NT2/D1 (cell line): ENCODE results near the gene CNTFR.
"Not testable (repeated sequence)": the region's sequence is repeated elsewhere in the genome, so short reads cannot be mapped to it uniquely, and the experiment has no call there.

ENCODE experiments used
- DNase-seq: peaks from one replicate; pipeline ENCODE4 v3.0.0-alpha.2; 2011; ENCODE audit warnings: low read depth, low spot score
- H3K27me3 ChIP-seq: 2 replicates; pipeline ENCODE4 v1.6.0; 2011; ENCODE audit warnings: mild to moderate bottlenecking; ENCODE audit not compliant: insufficient read length, insufficient read depth
- H3K36me3 ChIP-seq: 2 replicates; pipeline ENCODE4 v1.6.1; 2011; ENCODE audit warnings: mild to moderate bottlenecking, low read length, mixed read lengths; ENCODE audit not compliant: insufficient read depth, insufficient read length
- H3K4me1 ChIP-seq: 2 replicates; pipeline ENCODE4 v1.5.1; 2011; ENCODE audit not compliant: insufficient read depth, insufficient read length
- H3K4me3 ChIP-seq: 2 replicates; pipeline ENCODE4 v1.5.1; 2011; ENCODE audit warnings: low read depth; ENCODE audit not compliant: insufficient read length
- H3K9ac ChIP-seq: 2 replicates; pipeline ENCODE4 v1.6.0; 2011; ENCODE audit warnings: low read depth; ENCODE audit not compliant: insufficient read length
- H3K9me3 ChIP-seq: 2 replicates; pipeline ENCODE4 v1.5.1; 2011; ENCODE audit warnings: mild to moderate bottlenecking, low read length; ENCODE audit not compliant: insufficient read depth
- SUZ12 ChIP-seq: IDR thresholded peaks from 2 replicates; pipeline ENCODE4 v1.6.1; 2011; ENCODE audit not compliant: insufficient read length, insufficient read depth; ENCODE audit errors: extremely low read depth
- YY1 ChIP-seq: IDR thresholded peaks from 2 replicates; pipeline ENCODE4 v1.6.1; 2011; ENCODE audit not compliant: insufficient read length, insufficient read depth
- ZNF274 ChIP-seq: IDR thresholded peaks from 2 replicates; pipeline ENCODE4 v1.6.1; 2011; ENCODE audit warnings: mild to moderate bottlenecking, low read depth, low read length

Gene CNTFR, protein sequence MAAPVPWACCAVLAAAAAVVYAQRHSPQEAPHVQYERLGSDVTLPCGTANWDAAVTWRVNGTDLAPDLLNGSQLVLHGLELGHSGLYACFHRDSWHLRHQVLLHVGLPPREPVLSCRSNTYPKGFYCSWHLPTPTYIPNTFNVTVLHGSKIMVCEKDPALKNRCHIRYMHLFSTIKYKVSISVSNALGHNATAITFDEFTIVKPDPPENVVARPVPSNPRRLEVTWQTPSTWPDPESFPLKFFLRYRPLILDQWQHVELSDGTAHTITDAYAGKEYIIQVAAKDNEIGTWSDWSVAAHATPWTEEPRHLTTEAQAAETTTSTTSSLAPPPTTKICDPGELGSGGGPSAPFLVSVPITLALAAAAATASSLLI

DNA sequence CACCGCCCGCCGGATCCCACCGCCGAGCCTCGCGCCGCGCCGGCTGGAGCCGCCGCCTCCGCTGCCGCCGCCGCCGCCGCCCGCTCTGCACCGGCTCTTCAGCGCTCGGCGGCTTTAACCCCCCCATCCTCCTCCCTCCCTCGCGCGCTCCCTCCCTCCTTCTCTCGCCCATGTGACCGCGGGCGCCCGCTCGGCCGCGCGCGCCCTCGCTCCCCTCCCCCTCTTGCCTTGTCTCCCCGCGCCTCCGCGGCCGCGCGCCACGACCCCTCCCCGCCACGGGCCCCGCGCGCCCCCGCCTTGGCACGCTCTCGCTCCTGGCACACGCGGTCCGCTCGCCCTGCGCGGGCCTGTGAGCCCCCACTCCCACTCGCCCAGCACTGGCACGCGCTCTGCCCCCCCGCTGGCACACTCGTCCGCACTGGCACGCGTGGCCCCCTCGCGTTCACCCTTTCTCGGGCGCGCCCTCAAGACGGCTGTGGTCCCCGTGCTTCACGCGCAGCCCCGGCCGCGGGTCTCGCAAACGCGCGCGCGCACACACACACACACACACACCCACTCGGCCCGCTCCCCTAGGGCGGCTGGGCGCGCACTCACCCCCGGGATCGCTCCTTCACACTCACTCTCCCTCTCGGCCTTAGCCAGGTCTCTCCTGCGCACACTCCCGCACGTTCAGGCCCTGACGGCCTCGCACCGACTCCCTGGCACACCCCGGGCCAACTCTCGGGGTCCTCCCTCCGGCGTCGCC lies at the start of gene CNTFR:
Gene CNTFR, minus strand, starts transcription at position 89 of the 745 bp plus-strand sequence. CDS start 20,743 bp downstream, outside the sequence.
- peaks cover 42% of the 10 kb centered on the region for H3K4me1 ChIP-seq
- H3K4me3 ChIP-seq, result peak within 1 kb of the TSS; percentile 48
- H3K36me3 ChIP-seq, result no peaks in the 10 kb centered on the region
- no peak for TF ChIP-seq YY1
- no peak for TF ChIP-seq SUZ12
- TF ChIP-seq ZNF274, result no peak
- no peak for DNase-seq
- peaks cover 86% of the 10 kb centered on the region for H3K27me3 ChIP-seq
- no peaks in the 10 kb centered on the region for H3K9me3 ChIP-seq
- peak within 1 kb of the TSS; percentile 79 for H3K9ac ChIP-seq

DNA sequence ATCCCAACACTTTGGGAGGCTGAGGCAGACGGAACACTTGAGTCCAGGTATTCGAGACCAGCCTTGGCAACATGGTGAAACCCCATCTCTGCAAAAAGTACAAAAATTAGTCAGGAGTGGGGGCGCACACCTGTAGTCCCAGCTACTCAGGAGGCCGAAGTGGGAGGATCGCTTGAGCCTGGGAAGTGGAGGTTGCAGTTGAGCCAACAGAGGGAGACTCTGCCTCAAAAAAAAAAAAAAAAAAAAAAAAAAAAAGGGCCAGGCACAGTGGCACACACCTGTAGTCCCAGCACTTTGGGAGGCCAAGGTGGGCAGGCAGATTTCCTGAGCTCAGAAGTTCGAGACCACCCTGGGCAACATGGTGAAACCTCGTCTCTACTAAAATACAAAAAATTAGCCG lies 49.8 kb upstream of the CNTFR start:
- DNase-seq, H3K4me3 ChIP-seq, H3K27me3 ChIP-seq, H3K9ac ChIP-seq, H3K9me3 ChIP-seq: not testable (repeated sequence)
- Histone ChIP-seq H3K4me1 (peaks cover 12% of the 10 kb centered on the region), H3K36me3 (peaks cover 18% of the 10 kb centered on the region)

DNA sequence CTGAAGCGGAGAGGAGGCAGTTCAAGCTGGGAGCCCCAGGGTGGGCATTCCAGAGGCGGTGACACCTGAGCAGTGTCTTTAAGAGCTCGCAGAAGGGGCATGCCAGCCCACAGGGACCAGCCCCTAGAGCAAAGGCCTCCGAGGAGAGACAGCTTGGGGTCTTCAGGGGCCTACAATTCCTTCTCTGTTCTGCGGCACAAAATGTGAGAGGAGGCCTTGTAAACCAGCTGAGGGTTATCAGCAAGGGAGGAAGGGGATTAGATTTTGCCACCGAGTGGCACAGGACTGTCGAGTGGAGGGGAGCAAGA lies 48.6 kb upstream of the CNTFR start:
- peak overlapping the region; percentile 58 for H3K9ac ChIP-seq
- H3K36me3 ChIP-seq, result peaks cover 18% of the 10 kb centered on the region
- TF ChIP-seq YY1 (no peak), SUZ12 (no peak), ZNF274 (no peak)
- peaks cover 15% of the 10 kb centered on the region for H3K4me1 ChIP-seq
- DNase-seq, result no peak
- no peaks in the 10 kb centered on the region for H3K27me3 ChIP-seq
- no peaks in the 10 kb centered on the region for H3K9me3 ChIP-seq
- H3K4me3 ChIP-seq, result peak overlapping the region; percentile 94

DNA sequence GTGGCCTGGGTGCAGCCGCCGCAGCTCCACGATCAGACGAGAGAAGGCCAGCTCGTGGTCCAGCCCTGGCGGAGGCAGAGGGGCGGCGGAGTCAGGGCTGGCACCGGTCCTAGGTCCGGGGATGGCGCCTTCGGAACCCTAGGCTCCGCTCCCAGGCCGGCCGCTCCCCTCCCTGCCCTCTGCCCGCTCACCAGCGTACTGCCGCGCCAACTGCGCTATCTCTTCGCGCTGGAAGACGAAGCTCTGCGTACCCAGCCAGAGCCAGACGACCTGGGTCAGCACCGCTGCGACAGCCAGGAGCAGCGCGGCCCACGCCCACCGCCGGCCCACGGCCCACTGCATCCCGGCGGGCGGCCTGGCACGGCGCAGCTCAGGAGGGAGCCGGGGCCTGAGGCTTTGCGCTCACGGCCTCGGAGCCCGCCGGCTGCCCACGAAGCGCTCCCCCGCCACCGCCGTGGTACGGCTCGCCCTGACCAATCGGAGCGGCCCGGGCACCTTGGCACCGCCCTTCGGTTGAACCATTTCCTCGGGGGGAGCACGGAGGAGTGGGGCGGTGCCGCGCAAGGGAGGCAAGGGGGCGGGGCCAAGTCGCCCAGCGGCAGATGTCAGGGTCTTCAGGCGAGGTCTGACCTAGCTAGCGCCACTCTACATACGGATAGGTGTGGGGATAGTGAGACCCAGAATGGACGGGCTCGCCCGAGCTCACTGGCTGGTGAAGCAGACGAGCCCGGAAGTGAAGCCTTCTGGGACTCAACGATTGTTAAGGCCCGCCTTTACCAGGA lies 48.0 kb upstream of the CNTFR start, which contains the start of gene SIGMAR1:
Gene SIGMAR1, minus strand, starts transcription at position 432 of the 782 bp plus-strand sequence. Its CDS starts 90 bp downstream, at position 342.
- peak within 1 kb of the TSS; percentile 94 for H3K4me3 ChIP-seq
- peaks cover 15% of the 10 kb centered on the region for H3K4me1 ChIP-seq
- H3K9me3 ChIP-seq, result no peaks in the 10 kb centered on the region
- TF ChIP-seq SUZ12 (no peak), YY1 (no peak), ZNF274 (no peak)
- peak within 1 kb of the TSS; percentile 99 for H3K9ac ChIP-seq
- DNase-seq, result peak; percentile 86
- no peaks in the 10 kb centered on the region for H3K27me3 ChIP-seq
- peaks cover 18% of the 10 kb centered on the region for H3K36me3 ChIP-seq

DNA sequence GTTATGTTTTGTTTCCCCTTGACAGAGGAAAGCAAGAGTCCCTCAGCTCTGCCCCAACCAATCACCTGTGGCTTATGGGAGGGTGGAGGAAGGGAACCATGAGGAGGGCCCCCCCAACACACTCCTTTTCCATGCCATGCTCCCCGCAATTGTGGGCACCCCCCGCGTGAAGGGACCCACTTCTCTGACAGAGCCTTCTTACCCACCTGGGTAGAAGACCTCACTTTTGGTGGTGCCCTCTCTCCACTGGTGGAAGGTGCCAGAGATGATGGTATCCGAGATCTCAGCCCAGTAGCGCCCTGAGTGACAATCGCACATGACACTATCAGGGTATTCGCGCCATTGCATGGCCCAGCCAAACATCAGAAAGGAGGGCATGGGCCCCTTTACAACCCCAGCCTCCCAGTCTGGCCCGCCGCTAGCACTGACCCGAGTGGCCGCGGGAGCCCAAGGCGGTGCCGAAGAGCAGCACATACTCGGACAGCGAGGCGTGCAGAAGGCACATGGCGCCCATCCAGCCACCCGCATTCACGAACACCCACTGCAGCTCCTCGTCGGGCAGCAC lies 47.3 kb upstream of the CNTFR start:
- DNase-seq, result no peak
- H3K9ac ChIP-seq, result peak overlapping the region; percentile 99
- peaks cover 18% of the 10 kb centered on the region for H3K36me3 ChIP-seq
- H3K27me3 ChIP-seq, result no peaks in the 10 kb centered on the region
- peaks cover 15% of the 10 kb centered on the region for H3K4me1 ChIP-seq
- peak overlapping the region; percentile 94 for H3K4me3 ChIP-seq
- TF ChIP-seq YY1 (no peak), SUZ12 (no peak), ZNF274 (no peak)
- H3K9me3 ChIP-seq, result no peaks in the 10 kb centered on the region

DNA sequence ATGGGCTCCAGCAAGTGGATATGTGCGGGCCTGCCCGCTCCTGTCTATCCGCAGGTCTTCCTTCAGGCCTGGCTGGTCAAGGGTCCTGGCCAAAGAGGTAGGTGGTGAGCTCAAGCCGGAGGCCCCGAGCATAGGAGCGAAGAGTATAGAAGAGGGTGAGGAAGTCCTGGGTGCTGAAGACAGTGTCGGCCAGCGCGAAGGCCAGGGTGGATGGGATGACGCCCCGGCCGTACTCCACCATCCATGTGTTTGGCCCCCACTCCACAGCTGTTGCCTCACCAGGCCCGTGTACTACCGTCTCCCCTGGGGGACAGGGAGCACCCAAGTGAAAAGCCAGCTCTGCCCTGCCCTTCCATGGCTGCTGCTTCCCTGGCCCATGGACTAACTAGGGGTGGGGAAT lies 46.0 kb upstream of the CNTFR start:
- peaks cover 11% of the 10 kb centered on the region for H3K27me3 ChIP-seq
- H3K4me1 ChIP-seq, result peaks cover 15% of the 10 kb centered on the region
- H3K4me3 ChIP-seq, result no peak overlapping the region
- DNase-seq, result no peak
- H3K9me3 ChIP-seq, result no peaks in the 10 kb centered on the region
- TF ChIP-seq ZNF274 (no peak), YY1 (no peak), SUZ12 (no peak)
- no peak overlapping the region for H3K9ac ChIP-seq
- H3K36me3 ChIP-seq, result peaks cover 18% of the 10 kb centered on the region

DNA sequence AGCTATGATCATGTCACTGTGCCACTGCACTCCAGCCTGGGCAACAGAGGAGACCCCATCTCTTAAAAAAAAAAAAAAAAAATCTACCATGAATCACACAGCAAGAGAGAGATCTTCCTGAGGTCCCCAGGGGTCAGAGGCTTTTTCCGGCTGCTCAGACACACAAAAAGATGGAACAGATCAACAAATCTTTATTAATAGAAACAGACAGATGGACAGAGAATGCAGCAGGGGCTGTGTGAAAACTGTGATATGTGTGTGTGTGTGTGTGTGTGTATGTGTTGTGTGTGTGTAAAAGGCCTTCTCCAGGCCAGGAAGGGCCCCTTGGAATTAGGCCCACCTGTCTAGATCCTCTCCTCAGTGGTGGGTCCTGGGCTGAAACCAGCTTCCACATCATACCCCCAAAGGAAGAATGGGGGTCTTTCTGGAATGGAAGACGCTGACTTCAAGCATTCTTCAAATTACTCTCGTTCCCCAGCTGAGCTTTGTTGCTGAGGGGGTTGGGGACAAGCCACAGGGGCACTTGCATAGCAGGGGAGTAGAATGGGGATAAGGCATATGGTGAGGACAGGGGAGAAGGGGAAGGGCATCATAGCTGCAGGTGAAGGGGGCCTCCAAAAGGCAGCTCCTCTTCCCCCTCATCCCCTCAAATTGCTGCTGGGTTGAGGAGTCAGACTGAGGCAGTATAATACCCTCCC lies 45.2 kb upstream of the CNTFR start:
- TF ChIP-seq SUZ12 (no peak), ZNF274 (no peak), YY1 (no peak)
- no peak overlapping the region for H3K9ac ChIP-seq
- peaks cover 18% of the 10 kb centered on the region for H3K36me3 ChIP-seq
- H3K4me1 ChIP-seq, result peaks cover 18% of the 10 kb centered on the region
- peaks cover 20% of the 10 kb centered on the region for H3K27me3 ChIP-seq
- DNase-seq, result no peak
- H3K4me3 ChIP-seq, result no peak overlapping the region
- H3K9me3 ChIP-seq, result no peaks in the 10 kb centered on the region
